SK-N-MC (cell line): Measurements from ENCODE around the gene PHF2.
A peak's percentile ranks its signal among the peaks of the same experiment; 100 is the strongest.

Experiments used
- DNase-seq: peaks from one replicate; pipeline ENCODE4 v3.0.0-alpha.2; 2011; ENCODE audit warnings: low read depth, low spot score
- H3K27ac ChIP-seq: fragments of 200-600 bp; sonication (generic); 2 replicates; pipeline ENCODE4 v1.5.1; 2016; ENCODE audit warnings: mixed run types
- H3K36me3 ChIP-seq: fragments of 200-600 bp; sonication (generic); 2 replicates; pipeline ENCODE4 v1.6.1; 2017; ENCODE audit warnings: antibody characterized with exemption, low read length, mixed read lengths; ENCODE audit not compliant: insufficient read depth
- H3K4me3 ChIP-seq: fragments of 200-600 bp; sonication (generic); 2 replicates; pipeline ENCODE4 v1.5.1; 2016
- H3K9ac ChIP-seq: fragments of 200-600 bp; sonication (generic); 2 replicates; pipeline ENCODE4 v1.8.0; 2017; ENCODE audit warnings: mixed run types, mixed read lengths; ENCODE audit not compliant: insufficient read length
- H3K9me3 ChIP-seq: fragments of 200-600 bp; sonication (generic); 2 replicates; pipeline ENCODE4 v1.6.1; 2017; ENCODE audit warnings: low read depth, mild to moderate bottlenecking, antibody characterized with exemption, low read length, moderate library complexity, mixed read lengths
- EZH2 ChIP-seq: fragments of 200-600 bp; sonication (generic); IDR thresholded peaks from one replicate; pipeline ENCODE4 v1.6.1; 2017; ENCODE audit warnings: antibody characterized with exemption
- FOXP2 ChIP-seq: optimal IDR thresholded peaks from 2 replicates; pipeline ENCODE3; 2011; ENCODE audit warnings: mild to moderate bottlenecking, moderate library complexity; ENCODE audit not compliant: insufficient read depth; ENCODE audit errors: extremely low read length, control extremely low read depth
- POLR2AphosphoS5 ChIP-seq: IDR thresholded peaks from 2 replicates; pipeline ENCODE4 v1.6.1; 2012; ENCODE audit warnings: mild to moderate bottlenecking, low read depth, low read length, borderline replicate concordance

The PHF2 gene

GRCh38 chr9:93573516-93573828 is 2.9 kb upstream of the PHF2 start:
- Histone ChIP-seq H3K4me3 (no peak overlapping the region), H3K9me3 (peaks cover 5% of the 10 kb centered on the region; the same call in 1 of the 2 replicates), H3K27ac (no peak overlapping the region), H3K9ac (no peak overlapping the region), H3K36me3 (no peaks in the 10 kb centered on the region)
- TF ChIP-seq EZH2 = no peak
- TF ChIP-seq POLR2AphosphoS5 = no peak
- no peak for TF ChIP-seq FOXP2
- DNase-seq = no peak

- Histone ChIP-seq H3K27ac (no peak overlapping the region), H3K4me3 (no peak overlapping the region), H3K36me3 (no peaks in the 10 kb centered on the region), H3K9me3 (peaks cover 5% of the 10 kb centered on the region; the same call in 1 of the 2 replicates), H3K9ac (no peak overlapping the region)
- TF ChIP-seq POLR2AphosphoS5 = no peak
- no peak for TF ChIP-seq EZH2
- no peak for TF ChIP-seq FOXP2
- no peak for DNase-seq
Observed at GRCh38 chr9:93574091-93574899, 2.1 kb upstream of the PHF2 start.

GRCh38 chr9:93574900-93575795 is 1.2 kb upstream of the PHF2 start:
- peaks cover 5% of the 10 kb centered on the region; the same call in 1 of the 2 replicates for H3K9me3 ChIP-seq
- peak overlapping the region; percentile 87 for H3K4me3 ChIP-seq
- H3K9ac ChIP-seq = peak overlapping the region; percentile 94
- no peak overlapping the region for H3K27ac ChIP-seq
- no peaks in the 10 kb centered on the region for H3K36me3 ChIP-seq
- no peak for DNase-seq
- TF ChIP-seq EZH2 (no peak), POLR2AphosphoS5 (no peak), FOXP2 (no peak)

DNA sequence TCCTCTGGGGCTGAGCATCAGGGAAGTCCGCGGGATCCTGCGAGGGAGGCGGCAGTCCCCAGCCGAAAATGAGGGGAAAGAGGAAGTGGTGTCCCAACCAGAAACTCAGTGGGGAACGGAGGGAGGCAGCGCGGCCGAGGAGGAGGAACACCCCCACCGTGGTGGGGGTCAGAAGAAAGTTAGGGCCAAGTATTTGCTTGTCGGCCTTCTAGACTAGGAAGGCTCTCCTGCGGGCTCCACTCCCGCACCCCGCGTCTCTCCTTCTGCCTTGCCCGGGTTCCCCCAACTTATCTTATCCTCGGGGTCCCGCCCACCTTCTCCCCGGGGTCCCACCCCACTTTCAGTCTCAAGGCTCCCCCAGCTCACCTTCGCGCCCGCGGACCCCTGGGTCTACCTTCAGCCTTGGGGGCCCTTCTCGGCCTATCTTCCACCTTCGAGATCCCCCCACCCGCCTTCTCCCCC is 557 bp upstream of the PHF2 start:
- Histone ChIP-seq H3K4me3 (peak overlapping the region; percentile 87), H3K9ac (peak overlapping the region; percentile 94), H3K27ac (no peak overlapping the region), H3K9me3 (peaks cover 4% of the 10 kb centered on the region; the same call in 1 of the 2 replicates), H3K36me3 (no peaks in the 10 kb centered on the region)
- DNase-seq = no peak
- TF ChIP-seq FOXP2 = no peak
- TF ChIP-seq POLR2AphosphoS5 = peak; percentile 69; the same call in 1 of the 2 replicates

DNA sequence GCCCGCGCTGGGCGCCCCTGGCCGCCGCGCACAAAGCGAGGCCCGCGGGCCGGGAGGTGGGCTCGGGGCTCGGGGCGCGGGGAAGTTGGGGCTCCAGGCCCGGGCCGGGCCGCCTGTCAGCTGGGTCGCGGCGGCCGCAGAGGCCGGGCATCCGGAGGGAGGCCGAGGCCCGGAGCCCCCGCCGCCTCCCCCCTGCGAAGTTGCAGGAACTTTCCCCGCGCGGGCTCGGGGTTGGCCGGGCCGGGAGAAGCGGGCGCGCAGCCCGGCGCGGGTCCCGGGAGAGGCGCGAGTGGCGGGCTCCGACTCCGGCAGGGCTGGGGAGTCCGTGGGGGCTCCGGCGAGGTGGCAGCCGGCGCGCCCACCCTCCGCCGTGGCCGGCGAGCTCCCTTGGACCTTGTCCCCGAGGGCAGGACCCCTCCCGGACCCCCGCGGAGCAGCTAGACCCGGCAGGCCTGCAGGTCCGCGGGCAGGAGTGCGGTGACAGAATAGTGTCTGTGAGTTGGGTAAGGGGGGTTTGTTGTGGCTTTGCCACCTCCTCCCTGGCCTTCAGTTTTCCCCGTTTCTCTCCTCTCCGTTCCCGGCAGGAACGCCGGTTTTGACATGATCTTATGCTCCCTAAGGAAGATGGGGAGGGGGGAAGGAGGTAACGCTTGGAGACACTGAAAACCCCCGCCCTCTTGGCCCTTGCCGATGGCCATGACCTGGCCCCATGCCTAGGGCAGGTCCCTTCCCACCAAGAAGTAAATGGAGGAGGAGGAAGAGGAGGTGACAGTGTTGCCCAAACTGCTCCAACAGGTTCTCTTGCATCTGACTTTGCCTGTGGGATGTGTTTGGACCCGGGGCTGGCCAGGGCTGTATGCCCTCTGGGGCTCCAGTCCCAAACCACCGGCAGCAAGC is 942 bp downstream of the PHF2 start:
- H3K27ac ChIP-seq = no peak overlapping the region
- peak overlapping the region; percentile 87 for H3K4me3 ChIP-seq
- no peaks in the 10 kb centered on the region for H3K9me3 ChIP-seq
- peak overlapping the region; percentile 90 for H3K9ac ChIP-seq
- DNase-seq = no peak
- no peaks in the 10 kb centered on the region for H3K36me3 ChIP-seq
- TF ChIP-seq EZH2 (no peak), FOXP2 (no peak), POLR2AphosphoS5 (no peak)

DNA sequence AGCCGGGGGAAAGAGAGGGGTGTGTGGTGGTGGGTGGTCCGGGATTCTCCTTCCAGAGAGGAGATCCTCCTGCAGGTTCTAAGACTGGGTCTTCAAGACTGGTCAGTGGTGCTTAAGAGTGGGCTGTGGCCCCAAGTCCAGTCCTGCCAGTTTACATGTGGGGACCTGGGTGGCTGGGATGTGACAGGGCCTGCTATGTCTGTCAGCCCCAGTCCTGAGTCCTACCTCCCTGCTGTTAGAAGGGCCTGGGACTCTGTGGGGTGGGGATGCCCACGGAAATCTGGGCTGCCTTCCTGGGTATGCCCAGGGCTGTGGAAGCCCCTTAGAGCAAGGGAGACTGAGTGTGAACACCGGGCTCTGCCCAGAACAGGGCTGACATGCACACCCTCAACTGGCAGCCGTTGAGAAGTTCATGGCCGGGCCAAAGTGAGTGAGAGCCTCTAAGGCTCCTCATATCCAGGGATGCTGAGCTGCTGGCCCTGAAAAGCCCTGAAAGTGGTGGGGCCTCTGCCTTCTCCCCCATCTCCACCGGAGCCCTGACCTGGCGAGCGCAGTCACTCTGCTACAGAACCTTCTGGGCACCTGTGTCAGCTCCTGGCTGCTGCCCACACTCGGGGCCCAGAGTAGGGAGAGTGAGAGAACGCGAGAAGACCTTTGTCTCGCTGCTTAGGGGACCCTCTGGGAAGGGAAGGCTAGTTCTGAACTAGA is 1.7 kb downstream of the PHF2 start:
- TF ChIP-seq EZH2 (no peak), POLR2AphosphoS5 (no peak), FOXP2 (no peak)
- H3K27ac ChIP-seq = no peak overlapping the region
- H3K9ac ChIP-seq = peak overlapping the region; percentile 90
- no peaks in the 10 kb centered on the region for H3K36me3 ChIP-seq
- no peaks in the 10 kb centered on the region for H3K9me3 ChIP-seq
- H3K4me3 ChIP-seq = peak overlapping the region; percentile 87
- DNase-seq = no peak

DNA sequence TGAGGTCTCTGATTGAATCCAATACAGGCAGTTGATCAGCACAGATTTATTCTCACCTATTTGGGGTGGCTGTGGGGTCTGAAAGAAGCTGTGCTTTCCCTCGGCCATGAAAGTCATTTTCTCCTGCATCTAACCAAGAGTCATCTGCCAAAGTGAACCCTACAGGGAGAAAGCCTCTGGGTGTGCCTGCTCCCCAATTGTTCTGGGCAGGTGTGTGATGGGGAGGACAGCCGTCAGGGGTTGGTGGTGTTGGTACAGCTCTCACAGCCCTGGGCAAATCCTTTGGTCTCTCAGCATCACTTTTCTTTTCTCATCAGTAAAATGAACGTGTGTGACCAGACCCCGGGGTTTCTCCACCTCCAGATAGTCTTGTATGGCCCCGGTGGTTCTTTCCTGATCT is 2.5 kb downstream of the PHF2 start:
- no peak overlapping the region for H3K27ac ChIP-seq

More for the DNA sequence above, 2.5 kb downstream of the PHF2 start:
- TF ChIP-seq EZH2 (no peak), FOXP2 (no peak), POLR2AphosphoS5 (no peak)
- H3K9me3 ChIP-seq = no peaks in the 10 kb centered on the region
- H3K9ac ChIP-seq = no peak overlapping the region
- H3K4me3 ChIP-seq = no peak overlapping the region
- no peaks in the 10 kb centered on the region for H3K36me3 ChIP-seq
- no peak for DNase-seq
